HG02623 (cell line): ENCODE measurements around the gene SRPK2.
A peak's percentile ranks its signal among the peaks of the same experiment; 100 is the strongest.
"Not testable (repeated sequence)": the region's sequence is repeated elsewhere in the genome, so short reads cannot be mapped to it uniquely, and the experiment has no call there.

Experiments used
- ATAC-seq: cut with Tn5 transposase; IDR thresholded peaks from one replicate; pipeline ENCODE4 v1.9.1; 2021; ENCODE audit warnings: moderate library complexity; ENCODE audit not compliant: unreplicated experiment

SRPK2 gene

DNA sequence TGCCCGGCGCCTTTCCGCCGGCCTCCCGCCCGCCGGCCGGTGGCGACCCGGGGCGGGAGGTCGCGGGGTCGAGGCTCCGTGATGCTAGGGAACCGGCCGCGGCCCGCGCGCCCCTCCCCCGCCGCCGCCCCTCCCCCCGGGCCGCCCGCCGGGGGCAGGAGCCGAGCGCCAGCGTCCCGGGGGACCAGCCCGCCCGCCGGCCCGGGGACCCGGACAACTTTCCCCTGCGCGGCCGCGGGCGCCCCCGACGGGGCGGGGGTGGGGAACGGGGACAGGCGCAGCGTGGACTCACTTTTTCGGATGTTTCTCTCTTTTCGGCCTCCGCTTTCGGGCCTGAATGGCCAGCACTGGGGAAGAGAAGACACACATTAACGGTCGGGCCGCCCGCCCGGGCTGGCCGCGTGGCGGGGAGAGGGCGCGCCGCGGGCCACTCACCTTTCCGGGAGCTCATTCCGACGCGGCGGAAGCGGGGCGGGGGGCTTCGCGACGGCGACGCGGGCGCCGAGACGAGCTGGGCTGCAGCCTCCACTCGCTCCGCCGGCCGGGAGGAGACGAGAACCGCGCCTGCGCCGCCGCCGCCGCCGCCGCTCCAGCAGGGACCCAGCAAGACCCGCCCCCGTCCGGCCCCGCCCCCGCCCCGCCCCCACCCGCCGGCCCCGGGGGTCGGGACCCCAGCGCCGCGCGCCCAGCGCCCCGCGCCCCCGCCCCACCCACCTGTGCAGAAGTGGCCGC is at the start of gene SRPK2:
Gene SRPK2, minus strand, starts transcription at position 566 of the 732 bp plus-strand sequence.
- ATAC-seq: peak; percentile 71

GRCh38 chr7:105438254-105438653 is 49.5 kb upstream of the SRPK2 start:
- ATAC-seq: no peak

DNA sequence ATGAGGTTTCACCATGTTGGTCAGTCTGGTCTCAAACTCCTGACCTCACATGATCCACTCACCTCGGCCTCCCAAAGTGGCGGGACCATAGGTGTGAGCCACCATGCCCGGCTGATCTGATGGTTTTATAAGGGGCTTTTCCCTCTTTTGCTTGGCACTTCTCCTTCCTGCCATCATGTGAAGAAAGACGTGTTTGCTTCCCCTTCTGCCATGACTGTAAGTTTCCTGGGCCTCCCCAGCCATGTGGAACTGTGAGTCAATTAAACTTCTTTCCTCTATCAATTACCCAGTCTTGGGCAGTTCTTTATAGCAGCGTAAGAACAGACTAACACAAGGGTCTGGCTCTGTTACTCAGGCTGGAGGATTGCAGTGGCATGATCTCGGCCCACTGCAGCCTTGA is 48.6 kb upstream of the SRPK2 start:
- ATAC-seq: not testable (repeated sequence)

- ATAC-seq: no peak
Measured at GRCh38 chr7:105429746-105430612, 41.3 kb upstream of the SRPK2 start.

DNA sequence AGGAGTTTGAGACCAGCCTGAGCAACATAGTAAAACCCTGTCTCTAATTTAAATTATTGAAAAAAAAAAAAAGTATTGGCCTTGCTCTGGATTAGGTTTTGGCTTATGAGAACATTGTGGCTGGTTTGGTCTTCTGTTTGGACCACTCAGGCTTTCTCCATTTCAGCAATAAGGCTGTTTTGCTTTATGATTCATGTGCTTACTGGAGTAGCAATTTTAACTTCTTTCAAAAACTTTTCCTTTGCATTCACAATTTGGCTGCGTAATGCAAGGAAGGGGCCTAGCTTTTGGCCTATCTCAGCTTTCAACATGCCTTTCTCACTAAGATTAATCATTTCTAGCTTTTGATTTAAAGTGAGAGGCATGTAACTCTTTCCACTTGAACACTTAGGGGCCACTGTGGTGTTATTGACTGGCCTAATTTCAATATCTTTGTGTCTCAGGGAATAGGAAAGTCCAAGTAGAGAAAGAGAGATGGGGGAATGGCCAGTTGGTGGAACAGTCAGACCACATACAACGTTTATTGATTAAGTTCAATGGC is 38.0 kb upstream of the SRPK2 start:
- ATAC-seq: no peak

DNA sequence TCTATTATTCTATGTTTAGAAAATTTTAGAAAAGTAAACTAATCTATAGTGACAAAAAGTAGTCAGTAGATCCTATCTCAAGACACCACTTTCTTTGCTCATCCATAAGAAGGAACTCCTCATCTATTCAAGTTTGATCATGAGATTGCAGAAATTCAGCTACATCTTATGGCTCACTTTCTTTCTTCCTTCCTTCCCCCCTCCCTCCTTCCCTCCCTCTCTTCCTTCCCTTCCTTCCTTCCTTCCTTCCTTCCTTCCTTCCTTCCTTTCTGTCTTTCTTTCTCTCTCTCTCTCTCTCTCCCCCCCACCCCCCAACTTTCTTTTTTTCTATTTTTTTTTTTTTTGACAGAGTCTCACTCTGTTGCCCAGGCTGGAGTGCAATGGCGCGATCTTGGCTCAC is 35.3 kb upstream of the SRPK2 start:
- no peak for ATAC-seq

- no peak for ATAC-seq
Measured at GRCh38 chr7:105413887-105414437, 25.2 kb upstream of the SRPK2 start.

DNA sequence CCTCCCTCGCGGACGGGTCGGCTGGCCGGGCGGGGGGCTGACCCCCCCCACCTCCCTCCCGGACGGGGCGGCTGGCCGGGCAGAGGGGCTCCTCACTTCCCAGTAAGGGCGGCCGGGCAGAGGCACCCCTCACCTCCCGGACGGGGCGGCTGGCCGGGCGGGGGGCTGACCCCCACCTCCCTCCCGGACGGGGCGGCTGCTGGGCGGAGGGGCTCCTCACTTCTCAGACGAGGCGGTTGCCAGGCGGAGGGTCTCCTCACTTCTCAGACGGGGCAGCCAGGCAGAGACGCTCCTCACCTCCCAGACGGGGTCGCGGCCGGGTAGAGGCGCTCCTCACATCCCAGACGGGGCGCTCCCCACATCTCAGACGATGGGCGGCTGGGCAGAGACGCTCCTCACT is 22.1 kb upstream of the SRPK2 start:
- ATAC-seq: not testable (repeated sequence)

DNA sequence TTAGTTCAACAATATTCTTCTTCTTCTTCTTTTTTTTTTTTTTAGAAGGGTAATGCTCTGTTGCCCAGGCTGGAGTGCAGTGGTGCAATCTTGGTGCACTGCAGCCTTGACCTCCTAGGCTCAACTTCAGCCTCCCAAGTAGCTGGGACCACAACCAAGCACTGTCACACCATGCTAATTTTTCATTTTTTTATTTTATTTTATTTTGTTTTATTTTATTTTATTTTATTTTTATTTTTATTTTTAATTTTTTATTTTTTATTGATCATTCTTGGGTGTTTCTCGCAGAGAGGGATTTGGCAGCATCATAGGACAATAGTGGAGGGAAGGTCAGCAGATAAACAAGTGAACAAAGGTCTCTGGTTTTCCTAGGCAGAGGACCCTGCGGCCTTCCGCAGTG is 21.1 kb upstream of the SRPK2 start:
- not testable (repeated sequence) for ATAC-seq

DNA sequence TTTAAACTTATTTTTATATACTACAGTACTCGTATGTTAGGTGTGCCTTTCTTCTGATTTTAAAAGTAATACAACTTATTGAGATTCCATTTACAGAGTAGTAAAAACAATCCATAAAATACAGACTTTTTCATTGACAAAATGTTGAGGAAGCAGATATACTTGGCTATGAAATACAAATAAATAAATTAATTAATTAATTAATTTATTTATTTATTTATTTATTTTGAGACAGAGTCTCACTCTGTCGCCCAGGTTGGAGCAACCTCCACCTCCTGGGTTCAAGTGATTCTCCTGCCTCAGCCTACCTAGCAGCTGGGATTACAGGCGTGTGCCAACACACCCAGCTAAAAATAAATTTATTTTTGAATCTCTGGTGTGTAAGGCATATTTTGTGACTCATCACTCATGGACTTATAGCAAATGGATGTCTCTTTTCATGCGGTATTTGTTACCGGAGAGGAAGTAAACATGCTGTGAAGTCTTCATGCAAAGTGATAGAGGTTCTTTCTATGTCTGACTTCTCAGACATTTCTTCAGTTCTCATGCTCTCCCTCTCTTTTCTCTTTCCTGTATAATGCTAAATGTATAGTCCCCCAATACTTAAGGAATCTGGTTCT is 20.2 kb upstream of the SRPK2 start:
- ATAC-seq: no peak

DNA sequence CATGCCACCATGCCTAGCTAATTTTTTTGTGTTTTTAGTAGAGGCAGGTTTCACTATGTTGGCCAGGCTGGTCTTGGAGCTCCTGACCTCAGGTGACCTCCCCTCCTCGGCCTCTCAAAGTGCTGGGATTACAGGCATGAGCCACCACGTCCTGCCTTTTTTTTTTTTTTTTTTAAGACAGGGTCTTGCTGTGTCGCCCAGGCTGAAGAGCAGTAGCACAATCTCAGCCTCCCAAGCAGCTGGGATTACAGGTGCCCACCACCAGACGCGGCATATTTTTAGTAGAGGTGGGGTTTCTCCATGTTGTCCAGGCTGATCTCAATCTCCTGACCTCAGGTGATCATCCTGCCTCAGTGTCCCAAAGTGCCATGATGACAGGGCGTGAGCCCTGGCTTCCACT is 14.4 kb upstream of the SRPK2 start:
- ATAC-seq: no peak

GRCh38 chr7:105402221-105403095 is 13.7 kb upstream of the SRPK2 start:
- no peak for ATAC-seq

DNA sequence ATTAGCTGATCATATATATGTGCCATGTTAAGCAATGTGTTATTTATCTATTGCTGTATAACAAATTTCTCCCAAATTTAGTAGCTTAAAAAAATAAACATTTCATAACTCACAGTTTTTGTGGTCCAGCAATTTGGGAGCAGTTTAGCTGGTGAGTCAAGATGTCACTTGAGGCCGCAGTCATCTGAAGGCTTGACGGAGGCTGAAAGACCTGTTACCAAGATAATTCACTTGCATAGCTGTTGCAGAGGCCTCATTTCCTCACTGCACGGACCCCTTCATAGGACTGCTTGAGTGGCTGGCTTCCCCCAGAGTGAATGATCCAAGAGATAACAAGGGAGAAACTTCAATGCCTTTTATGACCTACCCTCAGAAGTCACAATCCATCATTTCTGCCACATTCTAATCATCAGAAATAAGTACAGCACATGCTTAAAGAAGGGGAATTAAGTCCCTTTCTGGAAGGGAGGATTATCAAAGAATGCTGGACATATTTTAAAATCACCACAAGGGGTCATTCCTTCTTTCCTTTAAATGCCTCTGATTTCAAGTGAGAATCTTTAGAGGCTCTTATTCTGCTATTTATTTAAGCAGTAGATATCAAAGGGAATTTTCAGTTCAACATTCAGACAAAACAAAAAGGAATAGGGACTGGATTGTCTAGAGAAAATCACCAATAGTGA is 10.5 kb upstream of the SRPK2 start:
- no peak for ATAC-seq

GRCh38 chr7:105396566-105396965 is 7.8 kb upstream of the SRPK2 start:
- no peak for ATAC-seq

GRCh38 chr7:105391429-105391828 is 2.7 kb upstream of the SRPK2 start:
- ATAC-seq: no peak

GRCh38 chr7:105389889-105390288 is 1.2 kb upstream of the SRPK2 start:
- ATAC-seq: no peak

DNA sequence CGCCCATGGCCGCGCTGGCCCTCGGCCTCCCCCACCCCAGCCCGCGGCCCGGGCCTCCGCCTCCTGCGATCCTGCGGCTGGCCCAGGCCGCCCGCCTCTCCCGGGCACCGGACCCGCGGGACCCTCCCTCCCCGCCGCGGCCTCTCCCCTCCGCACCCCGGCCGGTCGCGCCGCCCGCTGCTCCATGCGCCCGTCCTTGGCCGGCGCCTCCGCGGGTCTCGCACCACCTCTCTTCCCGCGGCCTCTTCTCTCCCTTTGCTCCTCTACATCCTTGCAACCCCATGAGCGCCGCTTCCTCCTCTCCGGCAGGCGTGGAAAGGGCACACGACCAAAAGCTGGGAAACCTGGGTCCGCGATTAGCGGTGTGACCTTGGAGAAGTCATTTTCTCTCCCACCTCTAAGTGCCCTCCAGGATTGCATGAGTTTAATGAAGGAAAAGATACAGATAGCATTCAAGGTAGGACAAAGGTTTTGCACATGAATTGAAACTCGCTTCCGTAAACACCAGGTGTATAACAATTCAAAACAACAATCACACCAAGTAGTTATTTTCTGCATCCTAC is 448 bp upstream of the SRPK2 start:
- ATAC-seq: peak; percentile 26

DNA sequence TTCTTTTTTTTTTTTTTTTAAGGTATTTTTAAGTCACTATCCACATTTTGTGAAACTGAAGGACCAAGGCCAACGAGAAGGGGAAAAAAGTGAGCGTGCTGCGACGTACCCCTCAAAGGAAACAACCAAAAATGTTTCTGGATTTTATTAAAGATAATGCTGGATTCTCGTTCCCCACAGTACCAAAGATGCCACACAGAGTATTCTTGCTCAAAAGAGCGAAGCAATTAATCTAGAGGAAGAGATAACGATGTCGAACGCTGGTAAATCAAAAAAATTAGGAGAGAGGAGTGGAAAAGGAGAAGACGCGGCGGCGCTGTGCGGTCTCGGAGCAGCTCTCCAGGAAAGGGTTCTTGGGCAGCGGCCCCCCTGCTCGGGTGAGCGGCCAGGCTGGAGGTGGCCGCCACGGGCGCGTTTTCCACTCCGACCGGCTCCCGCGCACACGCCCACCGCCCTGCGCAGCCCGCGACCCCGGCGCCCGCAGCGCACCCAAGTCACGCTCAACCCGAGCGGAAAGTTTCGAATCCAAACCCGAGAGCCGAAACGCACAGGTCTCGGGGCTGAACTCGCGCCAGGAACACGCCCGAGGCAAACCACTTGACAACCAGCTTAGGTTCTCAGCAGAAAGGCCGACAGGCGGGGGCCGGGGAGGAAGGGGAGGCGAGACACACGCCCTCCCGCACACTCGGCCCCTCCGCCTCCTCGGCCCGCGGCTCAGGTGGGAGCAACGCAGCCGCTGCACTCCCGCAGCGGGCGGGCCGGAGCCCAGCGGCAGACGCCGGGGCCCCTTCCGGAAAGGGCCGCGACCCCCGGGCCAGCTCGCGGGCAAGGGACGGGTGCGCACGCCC is 989 bp downstream of the SRPK2 start:
- ATAC-seq: peak; percentile 47
